Activated T-helper 1 cell treated with anti-CD3 and anti-CD28 coated beads, Interleukin-12 subunit alpha, Interleukin-12 subunit beta, Interleukin-2, Interleukin-4 antibody, amounts not matched to agents 30 ng/mL and 10 ng/mL and 1 ng/mL, durations not matched to agents 14 hours and 24 hours and 36 hours (primary cell): Measurements from ENCODE around the gene IFT81. TPM values are rescaled to one million over a fixed set of nuclear protein-coding genes. Genes with fewer than 3 reads are reported as not detected.
A peak's percentile ranks its signal among the peaks of the same experiment; 100 is the strongest.

Source experiments
- DNase-seq: peaks from one replicate; pipeline ENCODE4 v3.0.0; 2021; ENCODE audit warnings: low spot score
- H3K27ac Mint-ChIP-seq: one replicate; pipeline ENCODE4 v1.8.0; 2021; ENCODE audit warnings: mild to moderate bottlenecking, mixed read lengths
- H3K27me3 Mint-ChIP-seq: one replicate; pipeline ENCODE4 v1.8.0; 2022; ENCODE audit warnings: mild to moderate bottlenecking, moderate library complexity, mixed read lengths; ENCODE audit not compliant: insufficient read depth
- H3K36me3 Mint-ChIP-seq: one replicate; pipeline ENCODE4 v1.8.0; 2021; ENCODE audit warnings: low read depth, mixed read lengths
- H3K4me1 Mint-ChIP-seq: one replicate; pipeline ENCODE4 v1.8.0; 2021; ENCODE audit warnings: low read depth, mixed read lengths
- H3K4me3 Mint-ChIP-seq: one replicate; pipeline ENCODE4 v1.8.0; 2021; ENCODE audit warnings: mild to moderate bottlenecking, moderate library complexity, mixed read lengths
- H3K9me3 Mint-ChIP-seq: one replicate; pipeline ENCODE4 v1.8.0; 2021; ENCODE audit warnings: mixed read lengths
- intact Hi-C: fragments of 100-400 bp; cut with micrococcal nuclease; formaldehyde crosslinking; loops from one replicate; pipeline ENCODE4 v1.15.1; 2024
- total RNA-seq: library from RNA; stranded (reverse); gene quantifications from 2 replicates; pipeline ENCODE4 v1.2.3, GENCODE V29; 2022

Gene IFT81
- total RNA-seq, 1 donor from 2014 or later, result 1.2 TPM

GRCh38 chr12:110100315-110100970 is 23.7 kb upstream of the IFT81 start:
- DNase-seq, result peak; percentile 39
- Mint-ChIP-seq H3K27me3 (no peaks in the 10 kb centered on the region), H3K4me3 (no peak overlapping the region), H3K36me3 (no peaks in the 10 kb centered on the region), H3K9me3 (no peaks in the 10 kb centered on the region), H3K27ac (no peak overlapping the region), H3K4me1 (peaks cover 9% of the 10 kb centered on the region)
- intact Hi-C loops, result loop anchor here (1.0 to 5.0 kb wide), 7 partner anchors 52 to 502 kb away; partner anchors contain the start of genes ATP2A2 and C12orf76

- H3K27me3 Mint-ChIP-seq, result no peaks in the 10 kb centered on the region
- intact Hi-C loops, result loop anchor here (2.0 to 5.0 kb wide), 2 partner anchors 23 to 500 kb away; partner anchors contain the start of gene IFT81
- peaks cover 9% of the 10 kb centered on the region for H3K4me1 Mint-ChIP-seq
- no peak overlapping the region for H3K27ac Mint-ChIP-seq
- no peaks in the 10 kb centered on the region for H3K9me3 Mint-ChIP-seq
- no peak overlapping the region for H3K4me3 Mint-ChIP-seq
- DNase-seq, result peak; percentile 15
- H3K36me3 Mint-ChIP-seq, result no peaks in the 10 kb centered on the region
Observed at GRCh38 chr12:110102255-110102654, 21.9 kb upstream of the IFT81 start.

GRCh38 chr12:110104188-110105094 is 19.7 kb upstream of the IFT81 start:
- Mint-ChIP-seq H3K36me3 (no peaks in the 10 kb centered on the region), H3K27ac (no peak overlapping the region), H3K27me3 (peaks cover 6% of the 10 kb centered on the region), H3K9me3 (no peaks in the 10 kb centered on the region), H3K4me3 (no peak overlapping the region), H3K4me1 (peaks cover 9% of the 10 kb centered on the region)
- DNase-seq, result no peak
- intact Hi-C loops, result loop anchor here (5.0 kb wide), 1 partner anchor 498 kb away; no protein-coding TSS in a partner anchor

GRCh38 chr12:110105159-110105558 is 19.0 kb upstream of the IFT81 start:
- no peak for DNase-seq
- intact Hi-C loops, result no loop called here
- H3K27me3 Mint-ChIP-seq, result peaks cover 9% of the 10 kb centered on the region
- H3K9me3 Mint-ChIP-seq, result no peaks in the 10 kb centered on the region
- no peak overlapping the region for H3K4me3 Mint-ChIP-seq
- peaks cover 6% of the 10 kb centered on the region for H3K4me1 Mint-ChIP-seq
- no peak overlapping the region for H3K27ac Mint-ChIP-seq
- no peaks in the 10 kb centered on the region for H3K36me3 Mint-ChIP-seq

- Mint-ChIP-seq H3K36me3 (no peaks in the 10 kb centered on the region), H3K27ac (no peak overlapping the region), H3K4me1 (no peaks in the 10 kb centered on the region), H3K4me3 (no peak overlapping the region), H3K27me3 (peaks cover 9% of the 10 kb centered on the region), H3K9me3 (no peaks in the 10 kb centered on the region)
- no peak for DNase-seq
- intact Hi-C loops, result no loop called here
Observed at GRCh38 chr12:110105986-110106385, 18.2 kb upstream of the IFT81 start.

- H3K4me3 Mint-ChIP-seq, result no peak overlapping the region
- H3K9me3 Mint-ChIP-seq, result no peaks in the 10 kb centered on the region
- H3K4me1 Mint-ChIP-seq, result no peaks in the 10 kb centered on the region
- H3K36me3 Mint-ChIP-seq, result no peaks in the 10 kb centered on the region
- intact Hi-C loops, result no loop called here
- DNase-seq, result no peak
- H3K27me3 Mint-ChIP-seq, result peaks cover 9% of the 10 kb centered on the region
- no peak overlapping the region for H3K27ac Mint-ChIP-seq
Observed at GRCh38 chr12:110107369-110108281, 16.5 kb upstream of the IFT81 start.

GRCh38 chr12:110108309-110109036 is 15.7 kb upstream of the IFT81 start:
- intact Hi-C loops, result no loop called here
- Mint-ChIP-seq H3K36me3 (no peaks in the 10 kb centered on the region), H3K4me3 (no peak overlapping the region), H3K27me3 (peaks cover 9% of the 10 kb centered on the region), H3K9me3 (no peaks in the 10 kb centered on the region), H3K27ac (no peak overlapping the region), H3K4me1 (no peaks in the 10 kb centered on the region)
- no peak for DNase-seq

- Mint-ChIP-seq H3K9me3 (no peaks in the 10 kb centered on the region), H3K27ac (no peak overlapping the region), H3K27me3 (peaks cover 12% of the 10 kb centered on the region), H3K36me3 (no peaks in the 10 kb centered on the region), H3K4me1 (no peaks in the 10 kb centered on the region), H3K4me3 (no peak overlapping the region)
- DNase-seq, result no peak
- intact Hi-C loops, result no loop called here
Observed at GRCh38 chr12:110109037-110109836, 14.9 kb upstream of the IFT81 start.

GRCh38 chr12:110109837-110110535 is 14.2 kb upstream of the IFT81 start:
- intact Hi-C loops, result no loop called here
- Mint-ChIP-seq H3K27ac (no peak overlapping the region), H3K27me3 (peaks cover 12% of the 10 kb centered on the region), H3K36me3 (no peaks in the 10 kb centered on the region), H3K4me1 (no peaks in the 10 kb centered on the region), H3K4me3 (no peak overlapping the region), H3K9me3 (no peaks in the 10 kb centered on the region)
- no peak for DNase-seq

GRCh38 chr12:110111476-110112334 is 12.5 kb upstream of the IFT81 start:
- Mint-ChIP-seq H3K4me1 (no peaks in the 10 kb centered on the region), H3K27me3 (peaks cover 16% of the 10 kb centered on the region), H3K27ac (no peak overlapping the region), H3K4me3 (no peak overlapping the region), H3K36me3 (no peaks in the 10 kb centered on the region), H3K9me3 (no peaks in the 10 kb centered on the region)
- intact Hi-C loops, result no loop called here
- DNase-seq, result no peak
